ENCODE results near the gene FAM200A.
"Not testable (repeated sequence)": the region's sequence is repeated elsewhere in the genome, so short reads cannot be mapped to it uniquely, and the experiment has no call there.

The FAM200A gene

GRCh38 chr7:99551767-99552463, at the start of gene FAM200A:
FAM200A (minus strand) TSS chr7:99552114; CDS start chr7:99548407, 3,707 bp downstream.
- no peaks in the 10 kb centered on the region for H3K9me3 ChIP-seq (ENCODE audit: control insufficient read depth, insufficient read depth, low read length)
- no peaks in the 10 kb centered on the region for H3K4me1 ChIP-seq (ENCODE audit: control insufficient read depth, insufficient read depth, low read length)
- peak within 1 kb of the TSS; percentile 97 for H3K9ac ChIP-seq (ENCODE audit: low read depth, low read length)
- no peaks in the 10 kb centered on the region for H3K36me3 ChIP-seq (ENCODE audit: control insufficient read depth, insufficient read depth, low read length)
- H3K27me3 ChIP-seq (ENCODE audit: control insufficient read depth, insufficient read depth, low read length), result no peaks in the 10 kb centered on the region
- H3K4me3 ChIP-seq (ENCODE audit: low read depth, low read length), result peak within 1 kb of the TSS; percentile 99

DNA sequence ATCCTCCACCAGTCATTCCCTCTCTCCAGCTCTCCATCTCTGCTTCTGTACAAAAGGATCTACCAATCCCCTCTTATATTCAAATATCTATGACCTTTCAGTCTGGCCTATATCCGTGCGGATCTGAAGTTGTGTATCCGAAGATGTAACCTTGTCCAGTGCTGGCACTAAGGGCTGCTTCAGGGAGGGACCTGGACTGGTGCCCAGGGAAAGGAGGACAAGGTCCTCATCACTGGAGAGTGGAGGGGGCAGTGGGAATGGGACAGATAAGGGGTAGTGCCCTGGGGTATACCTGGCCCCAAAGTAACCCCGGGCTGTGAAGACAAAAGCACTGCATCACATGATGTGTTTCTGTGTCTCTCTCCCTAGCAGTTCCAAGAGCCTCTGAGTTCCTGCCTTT, 47.9 kb upstream of the FAM200A start:
- H3K27me3 ChIP-seq (ENCODE audit: control insufficient read depth, insufficient read depth, low read length), result no peaks in the 10 kb centered on the region
- H3K9me3 ChIP-seq (ENCODE audit: control insufficient read depth, insufficient read depth, low read length), result no peaks in the 10 kb centered on the region
- no peak overlapping the region for H3K9ac ChIP-seq (ENCODE audit: low read depth, low read length)
- H3K36me3 ChIP-seq (ENCODE audit: control insufficient read depth, insufficient read depth, low read length), result no peaks in the 10 kb centered on the region
- peaks cover 2% of the 10 kb centered on the region for H3K4me1 ChIP-seq (ENCODE audit: control insufficient read depth, insufficient read depth, low read length)
- no peak overlapping the region for H3K4me3 ChIP-seq (ENCODE audit: low read depth, low read length)

GRCh38 chr7:99597762-99598501, 46.0 kb upstream of the FAM200A start, which contains the start of gene TMEM225B:
TMEM225B (plus strand) TSS chr7:99598267; CDS start chr7:99604389, 6,122 bp downstream.
- Histone ChIP-seq H3K36me3 (ENCODE audit: control insufficient read depth, insufficient read depth, low read length) (no peaks in the 10 kb centered on the region), H3K9ac (ENCODE audit: low read depth, low read length) (no peak within 1 kb of the TSS), H3K27me3 (ENCODE audit: control insufficient read depth, insufficient read depth, low read length) (no peaks in the 10 kb centered on the region), H3K9me3 (ENCODE audit: control insufficient read depth, insufficient read depth, low read length) (no peaks in the 10 kb centered on the region), H3K4me1 (ENCODE audit: control insufficient read depth, insufficient read depth, low read length) (peaks cover 2% of the 10 kb centered on the region), H3K4me3 (ENCODE audit: low read depth, low read length) (peak within 1 kb of the TSS; percentile 47)

- Histone ChIP-seq H3K4me3 (ENCODE audit: low read depth, low read length) (no peak overlapping the region), H3K27me3 (ENCODE audit: control insufficient read depth, insufficient read depth, low read length) (no peaks in the 10 kb centered on the region), H3K9ac (ENCODE audit: low read depth, low read length) (no peak overlapping the region), H3K36me3 (ENCODE audit: control insufficient read depth, insufficient read depth, low read length) (no peaks in the 10 kb centered on the region), H3K9me3 (ENCODE audit: control insufficient read depth, insufficient read depth, low read length) (no peaks in the 10 kb centered on the region), H3K4me1 (ENCODE audit: control insufficient read depth, insufficient read depth, low read length) (no peaks in the 10 kb centered on the region)
Measured at GRCh38 chr7:99596408-99596955, 44.6 kb upstream of the FAM200A start.

- H3K9ac ChIP-seq (ENCODE audit: low read depth, low read length), result no peak overlapping the region
- no peak overlapping the region for H3K4me3 ChIP-seq (ENCODE audit: low read depth, low read length)
- no peaks in the 10 kb centered on the region for H3K9me3 ChIP-seq (ENCODE audit: control insufficient read depth, insufficient read depth, low read length)
- no peaks in the 10 kb centered on the region for H3K36me3 ChIP-seq (ENCODE audit: control insufficient read depth, insufficient read depth, low read length)
- no peaks in the 10 kb centered on the region for H3K27me3 ChIP-seq (ENCODE audit: control insufficient read depth, insufficient read depth, low read length)
- no peaks in the 10 kb centered on the region for H3K4me1 ChIP-seq (ENCODE audit: control insufficient read depth, insufficient read depth, low read length)
Measured at GRCh38 chr7:99594948-99595745, 43.2 kb upstream of the FAM200A start.

DNA sequence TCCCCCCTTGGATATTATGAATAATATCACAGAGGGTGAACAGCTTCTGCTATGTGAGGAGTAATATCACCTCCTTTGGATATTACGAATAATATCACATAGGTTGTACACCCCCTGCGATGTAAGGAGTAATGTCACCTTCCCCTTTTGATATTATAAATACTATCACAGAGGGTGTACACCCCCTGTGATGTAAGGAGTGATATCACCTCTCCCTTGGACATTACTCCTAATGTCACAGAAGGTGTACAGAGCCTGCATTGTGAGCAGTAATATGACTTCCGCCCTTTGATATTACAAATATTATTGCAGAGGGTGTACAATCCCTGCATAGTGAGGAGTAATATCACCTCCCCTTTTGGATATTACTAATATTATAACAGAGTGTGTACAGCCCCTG, 37.0 kb upstream of the FAM200A start:
- Histone ChIP-seq H3K27me3 (ENCODE audit: control insufficient read depth, insufficient read depth, low read length) (no peaks in the 10 kb centered on the region), H3K4me1 (ENCODE audit: control insufficient read depth, insufficient read depth, low read length) (no peaks in the 10 kb centered on the region), H3K9me3 (ENCODE audit: control insufficient read depth, insufficient read depth, low read length) (no peaks in the 10 kb centered on the region), H3K4me3 (ENCODE audit: low read depth, low read length) (no peak overlapping the region), H3K9ac (ENCODE audit: low read depth, low read length) (no peak overlapping the region), H3K36me3 (ENCODE audit: control insufficient read depth, insufficient read depth, low read length) (no peaks in the 10 kb centered on the region)

DNA sequence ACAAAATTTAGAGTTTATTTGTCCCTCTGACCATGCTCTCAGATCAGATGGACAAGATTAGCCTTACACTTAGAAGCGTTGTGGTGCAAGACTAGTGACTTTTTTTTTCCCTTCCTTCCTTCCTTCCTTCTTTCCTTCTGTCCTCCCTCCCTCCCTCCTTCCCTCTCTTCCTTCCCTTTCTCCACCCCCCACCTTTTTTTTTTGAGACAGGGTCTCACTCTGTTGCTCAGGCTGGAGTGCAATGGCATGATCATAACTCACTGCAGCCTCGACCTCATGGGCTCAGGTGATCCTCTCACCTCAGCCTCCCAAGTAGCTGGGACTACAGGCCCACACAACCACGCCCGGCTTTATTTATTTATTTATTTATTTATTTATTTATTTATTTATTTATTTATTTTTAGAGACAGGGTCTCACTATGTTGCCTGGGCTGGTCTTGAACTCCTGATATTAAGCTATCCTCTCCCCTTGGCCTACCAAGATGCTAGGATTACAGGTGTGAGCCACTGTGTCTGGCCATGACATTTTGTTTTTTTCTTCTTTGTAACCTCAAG, 28.9 kb upstream of the FAM200A start:
- not testable (repeated sequence) for H3K9me3 ChIP-seq (ENCODE audit: control insufficient read depth, insufficient read depth, low read length); H3K36me3 ChIP-seq (ENCODE audit: control insufficient read depth, insufficient read depth, low read length); H3K27me3 ChIP-seq (ENCODE audit: control insufficient read depth, insufficient read depth, low read length); H3K4me1 ChIP-seq (ENCODE audit: control insufficient read depth, insufficient read depth, low read length)
- peak overlapping the region; percentile 71 for H3K4me3 ChIP-seq (ENCODE audit: low read depth, low read length)
- peak overlapping the region; percentile 76 for H3K9ac ChIP-seq (ENCODE audit: low read depth, low read length)

- H3K4me3 ChIP-seq (ENCODE audit: low read depth, low read length), result peak overlapping the region; percentile 71
- H3K36me3 ChIP-seq (ENCODE audit: control insufficient read depth, insufficient read depth, low read length), result no peaks in the 10 kb centered on the region
- no peaks in the 10 kb centered on the region for H3K9me3 ChIP-seq (ENCODE audit: control insufficient read depth, insufficient read depth, low read length)
- peaks cover 7% of the 10 kb centered on the region for H3K4me1 ChIP-seq (ENCODE audit: control insufficient read depth, insufficient read depth, low read length)
- no peaks in the 10 kb centered on the region for H3K27me3 ChIP-seq (ENCODE audit: control insufficient read depth, insufficient read depth, low read length)
- H3K9ac ChIP-seq (ENCODE audit: low read depth, low read length), result peak overlapping the region; percentile 76
Measured at GRCh38 chr7:99579956-99580777, 28.3 kb upstream of the FAM200A start.

- no peaks in the 10 kb centered on the region for H3K36me3 ChIP-seq (ENCODE audit: control insufficient read depth, insufficient read depth, low read length)
- H3K9ac ChIP-seq (ENCODE audit: low read depth, low read length), result no peak overlapping the region
Measured at GRCh38 chr7:99579281-99579955, 27.5 kb upstream of the FAM200A start.

DNA sequence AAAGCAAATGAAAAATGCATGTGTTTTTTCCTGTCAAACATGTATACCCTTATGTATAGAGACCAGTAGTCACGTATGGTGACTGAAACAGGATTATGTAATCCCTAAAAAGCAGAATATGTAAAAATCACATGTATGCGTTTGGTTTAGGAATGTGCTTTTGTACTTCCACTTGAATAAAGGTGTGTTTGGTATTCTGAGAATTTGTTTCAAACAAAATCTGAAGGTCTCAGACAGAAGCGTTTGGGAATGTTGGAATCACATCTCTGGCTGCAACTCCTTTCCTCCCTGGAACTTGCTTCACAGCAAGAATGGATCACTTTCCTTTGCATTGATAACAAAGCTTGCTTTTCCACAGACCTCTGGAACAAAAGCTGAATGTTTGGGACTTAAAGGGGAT, 24.3 kb upstream of the FAM200A start:
- peaks cover 4% of the 10 kb centered on the region for H3K36me3 ChIP-seq (ENCODE audit: control insufficient read depth, insufficient read depth, low read length)
- H3K9ac ChIP-seq (ENCODE audit: low read depth, low read length), result no peak overlapping the region

More at GRCh38 chr7:99579281-99579955, 27.5 kb upstream of the FAM200A start:
- no peaks in the 10 kb centered on the region for H3K9me3 ChIP-seq (ENCODE audit: control insufficient read depth, insufficient read depth, low read length)
- peaks cover 7% of the 10 kb centered on the region for H3K4me1 ChIP-seq (ENCODE audit: control insufficient read depth, insufficient read depth, low read length)
- no peaks in the 10 kb centered on the region for H3K27me3 ChIP-seq (ENCODE audit: control insufficient read depth, insufficient read depth, low read length)
- peak overlapping the region; percentile 71 for H3K4me3 ChIP-seq (ENCODE audit: low read depth, low read length)

More for the DNA sequence above, 24.3 kb upstream of the FAM200A start:
- no peak overlapping the region for H3K4me3 ChIP-seq (ENCODE audit: low read depth, low read length)
- no peaks in the 10 kb centered on the region for H3K9me3 ChIP-seq (ENCODE audit: control insufficient read depth, insufficient read depth, low read length)
- peaks cover 7% of the 10 kb centered on the region for H3K4me1 ChIP-seq (ENCODE audit: control insufficient read depth, insufficient read depth, low read length)
- H3K27me3 ChIP-seq (ENCODE audit: control insufficient read depth, insufficient read depth, low read length), result no peaks in the 10 kb centered on the region

Measured in iPS-15b (cell line).